Measurements from ENCODE around the gene ST8SIA5.

The ST8SIA5 gene

GRCh38 chr18:46624127-46624526 is 132.7 kb downstream of the ST8SIA5 start:
- Histone ChIP-seq H3K27me3 (replicated peaks; ENCODE audit: control insufficient read depth, insufficient read depth, low read length, poor library complexity, severe bottlenecking) (no peaks in the 10 kb centered on the region), H3K4me1 (ENCODE audit: control insufficient read depth, insufficient read depth, low read length, poor library complexity, severe bottlenecking) (peaks cover 9% of the 10 kb centered on the region), H3K4me3 (ENCODE audit: insufficient read depth, low read depth, low read length, poor library complexity, severe bottlenecking) (no peak overlapping the region), H3K9me3 (ENCODE audit: control insufficient read depth, low read length) (no peaks in the 10 kb centered on the region), H3K36me3 (ENCODE audit: control insufficient read depth, insufficient read depth, low read length) (no peaks in the 10 kb centered on the region), H3K27ac (ENCODE audit: insufficient read depth, low read length, poor library complexity, severe bottlenecking) (no peak overlapping the region)
- DNase-seq, result no peak

- Histone ChIP-seq H3K27ac (ENCODE audit: insufficient read depth, low read length, poor library complexity, severe bottlenecking) (no peak overlapping the region), H3K27me3 (replicated peaks; ENCODE audit: control insufficient read depth, insufficient read depth, low read length, poor library complexity, severe bottlenecking) (no peaks in the 10 kb centered on the region), H3K9me3 (ENCODE audit: control insufficient read depth, low read length) (no peaks in the 10 kb centered on the region), H3K4me3 (ENCODE audit: insufficient read depth, low read depth, low read length, poor library complexity, severe bottlenecking) (no peak overlapping the region), H3K4me1 (ENCODE audit: control insufficient read depth, insufficient read depth, low read length, poor library complexity, severe bottlenecking) (peaks cover 9% of the 10 kb centered on the region), H3K36me3 (ENCODE audit: control insufficient read depth, insufficient read depth, low read length) (no peaks in the 10 kb centered on the region)
- no peak for DNase-seq
Observed at GRCh38 chr18:46623541-46623940, 133.3 kb downstream of the ST8SIA5 start.

- Histone ChIP-seq H3K4me3 (ENCODE audit: insufficient read depth, low read depth, low read length, poor library complexity, severe bottlenecking) (no peak overlapping the region), H3K36me3 (ENCODE audit: control insufficient read depth, insufficient read depth, low read length) (no peaks in the 10 kb centered on the region), H3K9me3 (ENCODE audit: control insufficient read depth, low read length) (no peaks in the 10 kb centered on the region), H3K27ac (ENCODE audit: insufficient read depth, low read length, poor library complexity, severe bottlenecking) (no peak overlapping the region), H3K4me1 (ENCODE audit: control insufficient read depth, insufficient read depth, low read length, poor library complexity, severe bottlenecking) (peaks cover 9% of the 10 kb centered on the region), H3K27me3 (replicated peaks; ENCODE audit: control insufficient read depth, insufficient read depth, low read length, poor library complexity, severe bottlenecking) (no peaks in the 10 kb centered on the region)
- no peak for DNase-seq
Observed at GRCh38 chr18:46622999-46623398, 133.9 kb downstream of the ST8SIA5 start.

GRCh38 chr18:46622451-46622850 is 134.4 kb downstream of the ST8SIA5 start:
- no peak overlapping the region for H3K27ac ChIP-seq (ENCODE audit: insufficient read depth, low read length, poor library complexity, severe bottlenecking)
- H3K27me3 ChIP-seq (replicated peaks; ENCODE audit: control insufficient read depth, insufficient read depth, low read length, poor library complexity, severe bottlenecking), result no peaks in the 10 kb centered on the region
- no peak overlapping the region for H3K4me3 ChIP-seq (ENCODE audit: insufficient read depth, low read depth, low read length, poor library complexity, severe bottlenecking)
- peaks cover 9% of the 10 kb centered on the region for H3K4me1 ChIP-seq (ENCODE audit: control insufficient read depth, insufficient read depth, low read length, poor library complexity, severe bottlenecking)
- no peaks in the 10 kb centered on the region for H3K9me3 ChIP-seq (ENCODE audit: control insufficient read depth, low read length)
- DNase-seq, result no peak
- H3K36me3 ChIP-seq (ENCODE audit: control insufficient read depth, insufficient read depth, low read length), result no peaks in the 10 kb centered on the region

GRCh38 chr18:46621871-46622270 is 135.0 kb downstream of the ST8SIA5 start:
- Histone ChIP-seq H3K27ac (ENCODE audit: insufficient read depth, low read length, poor library complexity, severe bottlenecking) (no peak overlapping the region), H3K36me3 (ENCODE audit: control insufficient read depth, insufficient read depth, low read length) (no peaks in the 10 kb centered on the region), H3K4me3 (ENCODE audit: insufficient read depth, low read depth, low read length, poor library complexity, severe bottlenecking) (no peak overlapping the region), H3K9me3 (ENCODE audit: control insufficient read depth, low read length) (no peaks in the 10 kb centered on the region), H3K27me3 (replicated peaks; ENCODE audit: control insufficient read depth, insufficient read depth, low read length, poor library complexity, severe bottlenecking) (no peaks in the 10 kb centered on the region), H3K4me1 (ENCODE audit: control insufficient read depth, insufficient read depth, low read length, poor library complexity, severe bottlenecking) (peaks cover 9% of the 10 kb centered on the region)
- no peak for DNase-seq

- H3K27me3 ChIP-seq (replicated peaks; ENCODE audit: control insufficient read depth, insufficient read depth, low read length, poor library complexity, severe bottlenecking), result no peaks in the 10 kb centered on the region
- DNase-seq, result no peak
- no peak overlapping the region for H3K27ac ChIP-seq (ENCODE audit: insufficient read depth, low read length, poor library complexity, severe bottlenecking)
- H3K9me3 ChIP-seq (ENCODE audit: control insufficient read depth, low read length), result no peaks in the 10 kb centered on the region
- H3K36me3 ChIP-seq (ENCODE audit: control insufficient read depth, insufficient read depth, low read length), result no peaks in the 10 kb centered on the region
- no peak overlapping the region for H3K4me3 ChIP-seq (ENCODE audit: insufficient read depth, low read depth, low read length, poor library complexity, severe bottlenecking)
- H3K4me1 ChIP-seq (ENCODE audit: control insufficient read depth, insufficient read depth, low read length, poor library complexity, severe bottlenecking), result peaks cover 9% of the 10 kb centered on the region
Observed at GRCh38 chr18:46621111-46621766, 135.6 kb downstream of the ST8SIA5 start.

- H3K27me3 ChIP-seq (replicated peaks; ENCODE audit: control insufficient read depth, insufficient read depth, low read length, poor library complexity, severe bottlenecking), result no peaks in the 10 kb centered on the region
- no peaks in the 10 kb centered on the region for H3K9me3 ChIP-seq (ENCODE audit: control insufficient read depth, low read length)
- H3K27ac ChIP-seq (ENCODE audit: insufficient read depth, low read length, poor library complexity, severe bottlenecking), result no peak overlapping the region
- peaks cover 9% of the 10 kb centered on the region for H3K4me1 ChIP-seq (ENCODE audit: control insufficient read depth, insufficient read depth, low read length, poor library complexity, severe bottlenecking)
- DNase-seq, result no peak
- no peaks in the 10 kb centered on the region for H3K36me3 ChIP-seq (ENCODE audit: control insufficient read depth, insufficient read depth, low read length)
- no peak overlapping the region for H3K4me3 ChIP-seq (ENCODE audit: insufficient read depth, low read depth, low read length, poor library complexity, severe bottlenecking)
Observed at GRCh38 chr18:46619559-46619958, 137.3 kb downstream of the ST8SIA5 start.

Measured in effector memory CD4-positive, alpha-beta T cell (primary cell).